ENCODE measurements around the gene FAM174C.

The FAM174C gene

DNA sequence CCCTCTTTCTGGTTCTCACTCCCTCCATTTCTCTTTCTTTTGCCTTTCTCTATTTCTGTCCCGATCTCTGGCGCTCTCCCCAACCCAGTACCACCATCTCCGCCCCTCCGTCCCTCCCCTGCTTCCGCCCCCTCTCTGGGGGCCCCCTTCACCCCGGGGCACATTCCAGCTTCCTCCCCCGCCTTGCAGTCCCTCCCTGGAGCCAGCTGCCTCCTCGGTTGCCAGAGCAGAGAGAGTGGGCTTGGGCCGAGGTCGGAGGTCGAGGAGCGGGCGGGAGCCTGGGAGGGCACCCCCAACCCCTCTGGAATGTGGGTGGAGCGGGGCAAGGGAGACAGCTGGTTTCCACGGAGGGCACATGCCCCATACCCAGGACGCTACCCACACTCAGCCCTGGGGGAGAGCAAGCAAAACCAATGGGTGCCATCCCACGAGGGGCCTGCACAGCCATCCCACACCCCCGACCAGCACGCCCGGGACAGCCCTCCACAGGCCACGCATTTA is 12.7 kb upstream of the FAM174C start:
- peak; percentile 58 for DNase-seq

DNA sequence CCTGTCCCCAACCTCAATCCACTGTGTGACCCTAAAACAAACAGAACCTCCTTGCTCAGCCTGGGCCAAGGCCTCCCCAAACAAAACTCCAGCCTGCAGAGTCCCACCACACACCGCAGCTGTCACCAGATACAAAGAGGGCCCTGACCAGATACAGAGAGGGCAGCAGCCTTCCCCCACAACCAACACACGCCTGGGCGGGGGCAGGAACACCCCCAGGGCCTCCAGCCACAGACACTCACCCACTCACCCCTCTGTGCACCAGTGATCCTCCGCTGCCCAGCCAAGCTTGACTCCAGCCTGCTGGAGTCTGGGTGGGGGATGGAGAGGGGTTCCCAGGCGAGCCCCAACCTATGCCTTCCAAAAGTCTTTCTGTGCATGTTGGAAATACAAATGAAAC is 12.1 kb upstream of the FAM174C start:
- no peak for DNase-seq

DNA sequence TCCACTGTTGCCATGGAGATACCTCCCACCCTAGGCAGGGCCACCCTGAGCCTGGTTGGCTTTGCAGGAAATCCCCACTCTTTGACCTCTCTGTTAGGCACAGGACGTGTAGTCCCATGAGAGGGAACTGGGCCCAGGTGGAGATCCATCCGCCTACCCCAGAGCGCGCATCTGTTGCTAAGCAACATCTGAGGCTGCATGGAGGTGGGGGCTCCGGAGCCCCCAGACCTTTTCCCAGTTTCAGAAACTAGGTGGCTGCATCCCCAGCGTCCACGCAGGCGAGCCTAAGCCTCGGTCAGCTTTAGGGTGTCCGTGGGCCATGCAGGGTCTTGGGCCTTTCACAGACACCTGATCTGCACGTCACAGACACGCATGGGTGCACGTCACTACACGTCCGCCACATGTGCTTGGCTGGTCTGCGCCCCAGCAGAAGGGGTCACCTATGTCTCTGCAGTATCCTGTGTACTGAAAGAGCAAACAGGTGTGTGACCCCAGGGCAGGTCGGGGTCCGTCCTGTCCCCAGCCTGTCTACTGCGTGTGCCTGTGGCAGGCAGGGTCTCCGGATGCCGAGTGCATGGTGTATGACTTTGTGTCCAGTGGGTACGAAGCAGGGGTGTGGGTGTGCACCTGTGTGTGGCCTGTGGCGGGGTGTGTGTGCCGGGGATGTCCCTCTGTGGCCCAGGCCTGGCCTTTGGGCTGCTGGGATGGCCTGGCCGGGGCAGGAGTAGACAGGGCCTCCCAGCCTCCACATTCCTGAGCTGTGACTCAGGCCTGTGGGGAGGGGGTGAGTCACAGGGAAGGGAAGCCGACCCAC is 10.3 kb upstream of the FAM174C start:
- peak; percentile 97 for DNase-seq

DNA sequence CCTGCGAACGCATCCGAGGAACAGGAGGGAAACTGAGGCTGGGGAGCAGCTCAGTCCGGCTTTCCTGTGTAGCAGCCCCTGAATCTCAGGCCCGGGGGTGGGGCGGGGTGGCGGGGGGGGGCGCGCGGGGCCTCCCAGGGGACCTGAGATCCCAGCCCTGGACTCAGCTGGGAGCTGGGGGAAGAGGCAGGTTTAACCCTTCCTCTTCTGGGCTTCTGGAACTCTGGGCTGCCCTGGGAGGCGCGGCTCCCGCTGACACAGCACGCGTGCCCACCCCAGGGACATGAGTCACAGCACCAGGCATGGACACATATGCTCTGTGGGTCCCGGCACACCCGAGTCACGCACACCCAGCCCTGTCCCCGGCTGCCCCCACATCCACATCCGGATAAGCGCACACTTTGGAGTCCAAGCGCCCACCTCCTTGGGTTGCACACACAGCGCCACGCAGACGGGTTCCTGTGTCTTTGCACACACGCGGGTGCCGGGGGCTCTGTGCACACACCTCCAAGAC is 9.7 kb upstream of the FAM174C start:
- DNase-seq, result peak; percentile 97

DNA sequence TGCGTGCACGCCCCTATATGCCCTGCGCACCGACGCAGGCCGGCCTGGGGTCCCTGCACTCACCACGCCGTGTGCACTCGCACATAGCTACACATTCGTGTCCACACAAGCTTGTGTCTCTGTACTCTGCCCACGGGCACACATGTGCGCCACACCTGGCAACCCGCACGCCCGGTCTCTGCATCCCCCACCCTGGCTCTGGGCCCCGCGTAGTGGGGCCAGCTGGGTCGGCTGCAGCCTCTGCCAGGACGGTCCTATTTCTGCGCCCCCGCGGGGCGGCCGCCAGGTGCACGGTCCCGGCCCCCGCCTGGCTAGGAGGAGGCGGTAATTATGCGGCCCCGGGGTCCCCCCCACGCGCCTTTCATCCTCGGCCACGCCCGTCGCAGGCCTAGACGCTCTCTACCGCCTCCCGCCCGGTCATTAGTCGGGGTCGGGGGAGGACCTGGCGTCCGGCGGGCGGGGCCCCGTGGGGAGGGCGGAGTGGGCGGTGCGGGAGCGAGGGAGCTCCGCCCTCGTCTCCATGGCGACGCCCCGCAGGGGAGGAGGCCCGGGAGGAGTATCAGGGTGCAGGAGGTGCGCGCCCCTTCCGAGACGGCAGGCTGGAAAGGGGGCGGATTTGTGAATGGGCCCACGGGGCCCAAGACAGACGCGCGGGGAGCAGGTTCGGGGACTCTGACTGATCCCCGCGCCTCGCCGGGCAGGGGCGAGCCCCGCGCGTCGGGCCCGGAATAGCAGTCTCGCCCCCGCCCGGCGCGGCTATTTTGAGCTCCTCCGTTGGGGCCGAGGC is 9.0 kb upstream of the FAM174C start:
- peak; percentile 89 for DNase-seq

DNA sequence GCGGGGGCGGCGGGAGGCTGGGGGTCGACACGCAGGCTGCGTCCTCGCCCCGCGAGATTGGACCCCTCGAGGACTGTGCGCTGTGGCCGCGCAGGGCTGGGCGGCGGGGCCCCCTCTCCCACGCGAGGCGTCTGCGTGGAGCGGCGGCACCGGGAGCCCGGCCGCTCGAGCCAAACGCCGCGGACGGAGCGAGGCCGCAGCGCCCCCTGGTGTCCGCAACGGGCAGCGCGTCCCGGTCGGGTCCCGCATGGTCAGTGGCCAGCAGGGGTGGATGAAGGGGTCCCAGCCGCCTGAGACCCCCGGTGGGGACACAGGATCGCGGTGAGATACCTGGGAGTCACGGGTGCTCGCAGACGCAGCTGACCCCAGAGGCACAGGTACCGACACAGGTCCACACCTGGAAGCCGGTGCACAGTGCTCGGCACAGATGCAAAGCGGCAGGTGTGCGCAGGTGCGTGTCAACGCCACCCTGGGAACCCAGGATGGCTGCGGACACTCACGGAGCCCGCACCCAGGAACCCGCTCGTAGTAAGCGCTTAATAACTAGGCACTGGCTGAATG is 8.3 kb upstream of the FAM174C start:
- DNase-seq, result peak; percentile 53

DNA sequence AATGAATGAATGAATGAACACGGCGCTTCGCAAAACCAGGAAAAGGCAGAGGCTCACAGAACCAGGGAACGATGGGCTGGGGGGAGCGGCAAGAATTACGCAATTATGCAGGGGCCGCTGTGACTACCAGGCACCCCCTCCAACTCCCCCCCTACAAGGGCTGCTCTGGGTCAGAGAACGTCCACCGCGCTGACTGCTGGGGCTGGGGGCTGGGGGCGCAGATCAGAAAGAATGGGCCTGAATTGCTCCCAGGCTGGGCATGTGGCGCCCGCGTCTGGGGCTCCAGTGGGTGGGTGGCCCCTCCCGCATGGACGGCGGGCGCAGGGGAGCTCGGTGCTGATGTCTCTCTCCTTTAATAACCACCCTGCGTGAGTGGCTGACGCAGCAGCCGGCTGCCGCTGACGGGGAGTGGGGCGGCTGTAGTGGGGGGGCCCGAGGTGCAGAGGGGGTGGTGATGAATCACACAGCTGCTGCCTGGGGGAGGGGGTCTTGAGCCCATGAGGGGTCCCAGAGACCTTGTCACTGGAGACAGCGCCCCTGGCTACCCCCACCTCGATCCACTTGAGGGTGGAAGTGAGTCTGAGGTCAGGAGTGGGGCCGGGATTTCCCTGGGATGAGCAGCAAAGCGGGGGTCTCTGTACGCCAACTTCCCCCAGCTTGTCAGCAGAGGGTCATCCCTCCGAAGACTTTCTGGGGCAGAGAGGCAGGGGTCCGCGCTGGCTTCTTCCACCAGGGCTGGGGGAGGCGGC is 7.7 kb upstream of the FAM174C start:
- DNase-seq, result no peak

DNA sequence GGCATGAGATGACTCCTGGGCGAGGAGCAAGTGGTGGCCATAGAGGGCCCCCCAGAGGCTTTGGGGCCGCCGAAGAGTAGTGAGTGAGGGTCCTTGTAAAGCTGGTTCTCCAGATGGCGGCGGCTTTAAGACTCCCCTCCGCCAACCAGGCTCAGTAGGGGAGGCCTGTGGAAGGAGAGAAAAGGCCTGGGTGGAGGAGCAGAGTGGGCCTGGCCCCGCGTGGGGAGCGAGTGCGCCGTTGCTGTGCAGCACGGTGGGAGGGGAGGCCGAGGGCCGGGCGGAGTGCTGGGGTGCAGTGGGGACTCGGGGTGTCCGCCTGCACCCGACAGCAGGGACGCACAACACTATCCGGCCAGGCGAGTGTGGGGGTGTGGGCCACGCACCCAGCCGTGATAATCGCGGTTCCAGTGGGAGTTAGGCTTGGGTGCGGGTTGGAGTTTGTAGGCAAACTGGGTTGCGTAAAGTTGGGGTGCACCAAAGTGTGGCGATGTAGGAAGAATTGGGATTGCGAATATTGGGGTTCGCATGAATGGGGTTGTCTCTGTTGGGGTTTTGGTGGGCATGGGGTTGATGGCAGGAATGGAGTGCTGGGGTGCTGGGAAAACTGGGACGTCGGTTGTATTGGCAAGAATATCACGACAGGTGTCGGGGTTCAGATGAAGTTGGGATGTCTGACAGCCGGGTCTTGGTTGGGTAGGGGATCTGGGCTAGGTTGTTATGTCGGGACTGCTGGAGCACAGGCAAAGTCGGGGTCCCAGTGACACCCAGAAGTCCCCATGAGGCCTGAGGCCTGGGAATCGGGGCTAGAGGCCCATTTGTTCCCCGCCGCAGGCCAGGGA is 6.9 kb upstream of the FAM174C start:
- DNase-seq, result no peak

DNA sequence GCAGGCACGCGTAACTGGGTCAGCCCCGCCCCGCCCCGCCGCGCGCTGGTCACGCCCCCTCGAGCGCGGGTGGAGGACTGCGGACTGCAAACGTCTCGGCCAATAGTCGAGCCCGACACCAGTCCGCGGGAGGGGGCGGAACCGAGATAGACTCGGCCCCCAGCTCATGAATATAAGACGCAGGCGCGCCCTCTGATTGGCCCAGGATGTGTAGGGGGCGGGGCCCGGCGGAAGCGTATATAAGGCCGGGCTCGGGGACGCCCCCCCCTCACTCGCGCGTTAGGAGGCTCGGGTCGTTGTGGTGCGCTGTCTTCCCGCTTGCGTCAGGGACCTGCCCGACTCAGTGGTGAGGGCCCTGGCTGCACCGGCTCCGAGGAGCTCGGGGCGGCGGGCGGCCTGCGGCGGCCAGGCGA is 6.3 kb upstream of the FAM174C start, which contains the start of gene CIRBP:
CIRBP (plus strand) TSS at position 268 of the 413 bp plus-strand sequence. CDS start 1,602 bp downstream, outside the sequence.
- DNase-seq, result peak; percentile 98

DNA sequence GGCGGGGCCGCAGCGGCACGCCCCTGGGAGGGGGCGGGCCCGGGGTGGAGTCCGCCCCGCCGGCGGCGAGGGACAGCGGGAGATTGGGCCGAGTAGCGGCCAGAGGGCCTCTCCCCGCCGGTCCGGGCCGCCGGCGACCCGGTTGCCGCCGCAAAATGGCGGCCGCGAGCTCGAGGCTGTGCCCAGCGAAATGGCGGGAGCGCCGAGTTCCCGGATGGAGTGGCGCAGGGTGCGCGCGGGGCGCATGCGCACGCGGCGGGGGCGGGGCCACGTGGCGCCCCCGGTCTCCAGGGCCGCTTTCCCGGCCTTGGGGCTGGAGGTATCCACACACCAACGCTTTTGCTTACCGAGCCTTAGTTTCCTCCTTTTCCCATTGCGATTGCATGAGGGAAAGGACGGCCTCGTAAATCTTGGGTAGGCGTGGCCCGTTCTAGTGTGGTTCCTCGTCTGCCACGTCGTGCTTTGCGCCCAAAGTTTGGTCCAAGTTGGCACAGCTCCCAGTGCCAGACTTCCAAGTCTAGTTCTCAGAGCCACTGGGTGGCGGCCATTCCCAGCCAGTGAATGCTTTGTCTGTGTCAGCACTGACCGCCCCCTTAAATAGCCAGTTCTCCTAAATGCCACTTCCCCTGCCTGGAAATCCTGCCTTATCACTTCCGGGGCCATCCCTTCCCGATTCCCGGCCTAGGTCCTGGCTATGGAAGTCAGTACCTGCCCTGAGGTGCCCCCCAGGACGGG is 5.7 kb upstream of the FAM174C start:
- peak; percentile 85 for DNase-seq

DNA sequence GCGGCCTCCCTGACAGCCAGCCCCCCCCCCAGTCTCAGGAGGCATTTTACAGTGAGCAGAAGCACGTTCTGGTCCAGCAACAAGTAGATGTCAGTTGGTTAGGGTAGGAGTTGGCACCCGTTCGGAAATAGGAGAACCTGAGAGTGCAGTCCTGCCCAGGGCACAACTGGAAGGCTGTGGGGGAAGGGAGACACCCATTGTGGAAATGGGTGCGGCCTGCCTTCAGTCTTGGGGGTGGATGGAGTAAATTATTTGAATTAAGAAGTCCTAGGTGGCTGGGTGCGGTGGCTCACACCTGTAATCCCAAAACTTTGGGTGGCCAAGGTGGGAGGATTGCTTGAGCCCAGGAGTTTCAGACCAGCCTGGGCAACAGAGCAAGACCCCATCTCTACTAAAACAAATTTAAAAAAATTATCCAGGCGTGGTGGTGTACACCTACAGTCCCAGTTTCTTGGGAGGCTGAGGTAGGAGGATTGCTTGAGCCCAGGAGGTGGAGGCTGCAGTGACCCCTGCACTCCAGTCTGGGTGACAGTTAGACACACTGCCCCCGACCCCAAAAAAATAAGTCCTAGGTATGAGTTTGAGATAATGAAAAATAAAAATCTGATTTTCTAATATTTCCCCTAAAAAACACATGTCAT is 5.0 kb upstream of the FAM174C start:
- DNase-seq, result no peak

DNA sequence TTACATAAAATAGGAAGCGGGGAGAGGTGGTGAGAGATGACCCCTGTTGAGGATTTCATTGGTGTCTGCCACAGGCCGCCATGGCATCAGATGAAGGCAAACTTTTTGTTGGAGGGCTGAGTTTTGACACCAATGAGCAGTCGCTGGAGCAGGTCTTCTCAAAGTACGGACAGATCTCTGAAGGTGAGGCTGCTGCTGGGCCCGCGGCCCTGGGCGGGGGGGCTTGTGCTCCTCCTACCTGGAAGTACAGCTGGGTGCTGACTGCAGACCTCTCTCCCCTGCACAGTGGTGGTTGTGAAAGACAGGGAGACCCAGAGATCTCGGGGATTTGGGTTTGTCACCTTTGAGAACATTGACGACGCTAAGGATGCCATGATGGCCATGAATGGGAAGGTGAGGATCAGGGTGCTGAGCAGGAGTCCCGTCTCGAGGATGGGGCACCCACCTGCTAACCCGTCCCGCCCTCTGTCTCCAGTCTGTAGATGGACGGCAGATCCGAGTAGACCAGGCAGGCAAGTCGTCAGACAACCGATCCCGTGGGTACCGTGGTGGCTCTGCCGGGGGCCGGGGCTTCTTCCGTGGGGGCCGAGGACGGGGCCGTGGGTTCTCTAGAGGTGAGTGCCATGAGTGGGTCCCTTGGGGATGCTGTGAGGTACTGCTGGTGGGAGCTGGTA is 4.3 kb upstream of the FAM174C start:
- DNase-seq, result no peak

DNA sequence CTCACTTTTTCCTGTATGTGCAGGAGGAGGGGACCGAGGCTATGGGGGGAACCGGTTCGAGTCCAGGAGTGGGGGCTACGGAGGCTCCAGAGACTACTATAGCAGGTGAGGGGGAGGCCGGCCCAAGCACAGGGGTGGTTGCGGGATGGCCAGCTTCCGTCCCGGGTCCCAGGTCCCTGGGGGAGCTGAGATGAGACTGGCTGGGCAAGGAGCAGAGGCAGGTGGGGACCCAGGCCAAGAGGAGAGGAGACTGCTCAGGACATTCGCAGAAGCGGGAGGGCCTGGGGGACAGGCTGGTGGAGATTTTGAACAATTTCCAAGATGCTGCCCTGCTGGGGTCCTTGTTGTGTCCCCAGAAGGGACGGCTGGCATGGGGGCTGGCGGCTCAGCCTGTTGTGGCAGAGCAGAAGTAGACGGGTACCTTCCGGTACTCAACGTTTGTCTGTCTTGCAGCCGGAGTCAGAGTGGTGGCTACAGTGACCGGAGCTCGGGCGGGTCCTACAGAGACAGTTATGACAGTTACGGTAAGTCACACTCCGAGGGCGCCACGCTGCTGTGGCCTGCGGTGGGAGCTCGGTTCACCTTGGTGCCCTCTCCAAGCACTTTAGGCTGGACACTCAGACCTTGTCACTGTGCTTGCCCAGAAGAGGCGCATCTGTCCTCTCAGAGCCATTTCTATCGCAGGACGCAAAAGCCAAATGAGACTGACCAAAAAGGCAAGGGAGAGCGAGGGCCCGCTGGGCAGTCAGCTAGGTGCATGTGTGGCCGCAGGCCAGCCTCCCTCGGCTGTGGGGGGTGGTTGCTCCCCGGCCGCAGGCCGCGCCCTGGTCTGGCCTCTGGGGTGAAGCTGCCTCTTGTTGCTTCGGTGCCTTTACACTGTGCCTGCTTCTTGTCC is 3.6 kb upstream of the FAM174C start:
- DNase-seq, result no peak

DNA sequence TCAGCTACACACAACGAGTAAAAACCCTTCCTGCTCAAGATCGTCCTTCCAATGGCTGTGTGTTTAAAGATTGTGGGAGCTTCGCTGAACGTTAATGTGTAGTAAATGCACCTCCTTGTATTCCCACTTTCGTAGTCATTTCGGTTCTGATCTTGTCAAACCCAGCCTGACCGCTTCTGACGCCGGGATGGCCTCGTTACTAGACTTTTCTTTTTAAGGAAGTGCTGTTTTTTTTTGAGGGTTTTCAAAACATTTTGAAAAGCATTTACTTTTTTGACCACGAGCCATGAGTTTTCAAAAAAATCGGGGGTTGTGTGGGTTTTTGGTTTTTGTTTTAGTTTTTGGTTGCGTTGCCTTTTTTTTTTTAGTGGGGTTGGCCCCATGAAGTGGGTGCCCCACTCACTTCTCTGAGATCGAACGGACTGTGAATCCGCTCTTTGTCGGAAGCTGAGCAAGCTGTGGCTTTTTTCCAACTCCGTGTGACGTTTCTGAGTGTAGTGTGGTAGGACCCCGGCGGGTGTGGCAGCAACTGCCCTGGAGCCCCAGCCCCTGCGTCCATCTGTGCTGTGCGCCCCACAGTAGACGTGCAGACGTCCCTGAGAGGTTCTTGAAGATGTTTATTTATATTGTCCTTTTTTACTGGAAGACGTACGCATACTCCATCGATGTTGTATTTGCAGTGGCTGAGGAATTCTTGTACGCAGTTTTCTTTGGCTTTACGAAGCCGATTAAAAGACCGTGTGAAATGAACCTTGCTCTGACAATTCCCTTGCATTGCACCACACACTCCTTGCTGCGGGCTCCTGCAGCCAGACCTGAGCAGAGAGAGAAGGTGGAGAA is 2.7 kb upstream of the FAM174C start:
- no peak for DNase-seq

DNA sequence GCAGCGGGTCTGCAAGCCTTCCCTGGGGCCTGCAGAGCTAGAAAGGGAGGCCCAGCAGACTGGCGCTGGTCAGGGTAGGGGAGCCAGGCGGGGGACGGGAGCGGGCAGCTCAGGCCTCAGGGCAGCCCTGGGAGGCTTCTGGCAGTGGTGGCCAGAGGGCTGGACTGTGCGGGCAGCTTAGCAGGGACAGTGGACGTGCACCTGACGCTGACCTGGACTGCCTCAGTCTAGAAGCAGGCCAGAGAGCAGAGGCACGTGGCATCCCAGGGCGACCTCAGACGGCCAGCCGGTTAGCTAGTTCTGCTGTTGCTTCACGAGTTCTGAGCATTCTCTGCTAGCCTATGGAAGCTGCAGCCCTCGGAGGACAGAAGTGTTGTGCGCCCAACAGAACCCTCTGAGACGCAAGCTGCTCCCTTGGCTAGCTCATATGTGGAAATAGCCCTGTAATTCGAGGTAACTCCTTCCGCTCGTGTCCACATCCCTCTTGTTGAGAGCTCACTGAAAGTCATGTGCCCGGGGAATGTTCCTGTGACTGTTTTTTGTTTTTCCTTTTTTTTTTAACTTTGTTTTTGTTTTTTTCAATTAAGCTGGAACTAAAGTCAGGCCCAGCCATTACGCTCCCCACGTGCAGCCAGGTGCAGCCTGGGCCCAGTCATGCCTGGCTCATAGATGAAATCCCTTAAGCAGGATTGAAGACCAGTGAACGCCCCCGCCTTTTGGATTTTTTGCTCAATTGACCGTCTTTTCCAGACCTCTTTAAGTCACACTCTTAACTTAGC is 1.9 kb upstream of the FAM174C start:
- no peak for DNase-seq

DNA sequence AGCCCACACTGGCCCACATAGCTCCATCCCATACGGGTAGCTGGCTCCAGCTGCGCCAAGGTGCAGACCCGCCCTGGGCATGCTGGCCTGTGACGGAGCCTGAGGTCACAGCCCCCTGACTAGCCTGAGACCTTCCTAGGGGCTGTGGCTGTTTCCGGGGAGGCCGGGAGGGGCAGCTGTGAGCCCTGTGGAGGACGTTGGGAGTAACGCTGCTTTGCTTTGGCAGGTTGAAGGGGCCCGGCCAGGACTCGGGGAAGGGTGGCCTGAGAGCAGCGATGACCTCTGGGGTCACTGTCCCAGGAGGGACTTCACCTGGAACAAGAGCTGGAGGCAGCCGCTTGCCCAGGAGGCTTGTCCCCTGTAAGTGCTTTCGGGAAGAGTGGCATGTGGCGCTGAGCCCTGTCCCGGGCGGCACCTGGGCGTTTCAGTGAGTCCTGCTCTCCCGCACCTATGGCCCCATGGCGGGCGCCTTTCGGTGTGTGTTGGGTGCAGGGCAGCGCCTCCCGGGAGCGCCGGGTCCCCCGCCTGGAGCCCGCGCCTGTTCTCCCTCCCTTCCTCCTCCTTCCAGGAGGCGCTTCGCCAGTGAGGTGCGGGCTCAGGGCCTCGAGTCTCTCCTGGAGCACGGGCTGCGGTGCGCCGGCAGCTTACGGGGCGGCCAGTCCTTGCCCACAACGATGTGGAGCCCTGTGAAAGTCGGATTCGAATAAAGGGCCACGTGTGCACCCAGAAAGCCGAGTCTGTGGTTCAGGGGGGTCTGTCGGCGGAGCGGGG is 1.1 kb upstream of the FAM174C start:
- DNase-seq, result no peak

All from fibroblast of skin of back (primary cell).